NOMO-1 (cell line): ENCODE data around the gene ADTRP.

Source experiments
- DNase-seq, 2 experiments: peaks; one replicate each; lab custom pipeline; 2025; ENCODE audit not compliant: unreplicated experiment in 2 of 2; lab: John Stamatoyannopoulos, UW

Gene ADTRP

GRCh38 chr6:11729076-11729475 lies 49.5 kb downstream of the ADTRP start:
- DNase-seq = no peak

GRCh38 chr6:11727998-11728961 lies 50.3 kb downstream of the ADTRP start:
- peak; percentile 61 to 76 for DNase-seq

- DNase-seq = no peak
Observed at GRCh38 chr6:11727346-11727997, 51.1 kb downstream of the ADTRP start.

- DNase-seq = no peak
Observed at GRCh38 chr6:11724286-11724685, 54.3 kb downstream of the ADTRP start.

GRCh38 chr6:11722805-11723631 lies 55.6 kb downstream of the ADTRP start:
- no peak for DNase-seq

- no peak for DNase-seq
Observed at GRCh38 chr6:11722220-11722619, 56.4 kb downstream of the ADTRP start.

GRCh38 chr6:11718463-11718862 lies 60.1 kb downstream of the ADTRP start:
- DNase-seq = no peak

GRCh38 chr6:11718031-11718430 lies 60.6 kb downstream of the ADTRP start:
- no peak for DNase-seq

- peak in 1 of 2 experiments; percentile 8 for DNase-seq
Observed at GRCh38 chr6:11714798-11715285, 63.8 kb downstream of the ADTRP start.

GRCh38 chr6:11714116-11714797 lies 64.3 kb downstream of the ADTRP start:
- DNase-seq = no peak

GRCh38 chr6:11712760-11713159 lies 65.8 kb downstream of the ADTRP start:
- DNase-seq = peak; percentile 91 to 92

GRCh38 chr6:11711984-11712711 lies 66.5 kb downstream of the ADTRP start:
- DNase-seq = peak in 1 of 2 experiments; percentile 26

- no peak for DNase-seq
Observed at GRCh38 chr6:11711003-11711983, 67.3 kb downstream of the ADTRP start.

- DNase-seq = no peak
Observed at GRCh38 chr6:11710311-11710761, 68.3 kb downstream of the ADTRP start.

- no peak for DNase-seq
Observed at GRCh38 chr6:11706171-11706570, 72.4 kb downstream of the ADTRP start.

- no peak for DNase-seq
Observed at GRCh38 chr6:11705483-11705882, 73.1 kb downstream of the ADTRP start.

- no peak for DNase-seq
Observed at GRCh38 chr6:11705069-11705468, 73.5 kb downstream of the ADTRP start.

- DNase-seq = no peak
Observed at GRCh38 chr6:11703725-11704124, 74.9 kb downstream of the ADTRP start.
